ENCODE results near the gene EFHC2. TPM values are rescaled to one million over a fixed set of nuclear protein-coding genes. Genes with fewer than 3 reads are reported as not detected.

EFHC2 gene
- total RNA-seq, 4 donors from 2014 or later: 3.4 to 6.9 (median 4.6) TPM

- DNase-seq (ENCODE audit: low spot score in 2 of 2): no peak
- no peak overlapping the region for H3K4me3 ChIP-seq (ENCODE audit: low read depth, poor library complexity, severe bottlenecking)
- 75 to 83% methylated on average over 2 of the region's 2 CpGs for WGBS, 2 donors
- no peak for TF ChIP-seq POLR2A (IDR thresholded peaks at IDR 0.05)
- intact Hi-C loops (cut with DNase I; ENCODE audit: low total_unique reads): no loop called here
Measured at GRCh38 chrX:44291468-44292092, 51.9 kb downstream of the EFHC2 start.

GRCh38 chrX:44290718-44291117 is 52.8 kb downstream of the EFHC2 start:
- DNase-seq (ENCODE audit: low spot score in 2 of 2): no peak
- 80 to 96% methylated on average over 5 of the region's 5 CpGs for WGBS, 2 donors
- TF ChIP-seq POLR2A (IDR thresholded peaks at IDR 0.05) (no peak), CTCF (IDR thresholded peaks at IDR 0.05) (no peak)
- H3K4me3 ChIP-seq (ENCODE audit: low read depth, poor library complexity, severe bottlenecking): no peak overlapping the region
- intact Hi-C loops (cut with DNase I; ENCODE audit: low total_unique reads): no loop called here

GRCh38 chrX:44282753-44283152 is 60.7 kb downstream of the EFHC2 start:
- WGBS, 2 donors: 86 to 94% methylated on average over 10 of the region's 10 CpGs
- no peak for TF ChIP-seq CTCF (IDR thresholded peaks at IDR 0.05)
- no peak for TF ChIP-seq POLR2A (IDR thresholded peaks at IDR 0.05)
- DNase-seq (ENCODE audit: low spot score in 2 of 2): no peak
- intact Hi-C loops (cut with DNase I; ENCODE audit: low total_unique reads): no loop called here
- H3K4me3 ChIP-seq (ENCODE audit: low read depth, poor library complexity, severe bottlenecking): no peak overlapping the region

GRCh38 chrX:44280116-44280515 is 63.4 kb downstream of the EFHC2 start:
- TF ChIP-seq POLR2A (IDR thresholded peaks at IDR 0.05) (no peak), CTCF (IDR thresholded peaks at IDR 0.05) (no peak)

GRCh38 chrX:44274096-44274495 is 69.4 kb downstream of the EFHC2 start:
- H3K4me3 ChIP-seq (ENCODE audit: low read depth, poor library complexity, severe bottlenecking): no peak overlapping the region
- no peak for TF ChIP-seq CTCF (IDR thresholded peaks at IDR 0.05)
- no peak for TF ChIP-seq POLR2A (IDR thresholded peaks at IDR 0.05)
- intact Hi-C loops (cut with DNase I; ENCODE audit: low total_unique reads): no loop called here
- no peak for DNase-seq (ENCODE audit: low spot score in 2 of 2)

More at GRCh38 chrX:44280116-44280515, 63.4 kb downstream of the EFHC2 start:
- no peak for DNase-seq (ENCODE audit: low spot score in 2 of 2)
- H3K4me3 ChIP-seq (ENCODE audit: low read depth, poor library complexity, severe bottlenecking): no peak overlapping the region
- intact Hi-C loops (cut with DNase I; ENCODE audit: low total_unique reads): no loop called here

GRCh38 chrX:44267861-44268260 is 75.6 kb downstream of the EFHC2 start:
- no peak overlapping the region for H3K4me3 ChIP-seq (ENCODE audit: low read depth, poor library complexity, severe bottlenecking)
- intact Hi-C loops (cut with DNase I; ENCODE audit: low total_unique reads): no loop called here
- no peak for DNase-seq (ENCODE audit: low spot score in 2 of 2)
- WGBS, 2 donors: 73 to 94% methylated on average over 3 of the region's 3 CpGs
- TF ChIP-seq POLR2A (IDR thresholded peaks at IDR 0.05) (no peak), CTCF (IDR thresholded peaks at IDR 0.05) (no peak)

All from lower leg skin (tissue), 4 donors.